Stimulated activated CD4-positive, alpha-beta T cell treated with anti-CD3 and anti-CD28 coated beads, Interleukin-4, amount 100 ng/mL, for 48 hours (primary cell): ENCODE results near the gene ADPRHL1.
"Not testable (repeated sequence)": the region's sequence is repeated elsewhere in the genome, so short reads cannot be mapped to it uniquely, and the experiment has no call there.

Experiments
- DNase-seq, 2 donors: peaks; one replicate each; pipeline ENCODE4 v3.0.0-alpha.2; 2020; ENCODE audit warnings: low read depth in 2 of 2

The ADPRHL1 gene

DNA sequence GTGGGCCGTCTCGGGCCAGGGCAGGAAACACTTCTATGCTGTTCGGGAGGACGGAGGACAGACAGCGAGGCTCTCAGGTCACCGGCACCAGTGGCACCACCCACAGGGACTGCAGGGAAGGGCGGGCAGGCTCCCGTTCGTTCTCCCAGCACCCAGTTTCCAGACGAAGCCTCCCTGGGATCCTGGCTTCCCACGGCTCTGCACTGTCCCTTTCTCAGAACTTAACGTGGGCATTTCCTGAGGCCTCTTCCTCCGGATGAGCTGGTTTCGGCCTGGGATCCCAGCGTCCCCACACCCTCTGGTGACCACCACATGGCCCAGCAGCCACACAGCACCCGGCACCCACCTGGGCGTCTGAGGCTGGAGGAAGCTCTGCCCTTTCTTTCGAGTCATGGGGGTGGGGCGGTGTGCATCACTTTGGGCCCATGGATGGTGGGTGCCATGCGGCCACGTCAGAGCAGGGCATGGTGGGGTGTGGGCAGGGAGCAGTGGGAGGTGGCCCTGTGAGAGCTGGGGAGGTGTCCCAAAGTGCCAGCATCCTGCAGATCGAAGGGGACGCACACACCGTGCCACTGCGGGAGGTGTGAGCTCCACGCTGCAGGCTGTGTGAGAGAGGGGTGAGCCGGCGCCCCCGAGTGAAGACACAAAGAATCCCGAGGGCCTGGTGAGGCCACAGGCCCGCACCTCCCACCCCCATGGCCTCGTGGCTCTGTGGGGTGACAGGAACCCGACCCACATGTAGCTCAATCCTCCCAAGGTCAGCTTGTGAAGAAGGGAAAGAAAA, 50.6 kb downstream of the ADPRHL1 start:
- no peak for DNase-seq

DNA sequence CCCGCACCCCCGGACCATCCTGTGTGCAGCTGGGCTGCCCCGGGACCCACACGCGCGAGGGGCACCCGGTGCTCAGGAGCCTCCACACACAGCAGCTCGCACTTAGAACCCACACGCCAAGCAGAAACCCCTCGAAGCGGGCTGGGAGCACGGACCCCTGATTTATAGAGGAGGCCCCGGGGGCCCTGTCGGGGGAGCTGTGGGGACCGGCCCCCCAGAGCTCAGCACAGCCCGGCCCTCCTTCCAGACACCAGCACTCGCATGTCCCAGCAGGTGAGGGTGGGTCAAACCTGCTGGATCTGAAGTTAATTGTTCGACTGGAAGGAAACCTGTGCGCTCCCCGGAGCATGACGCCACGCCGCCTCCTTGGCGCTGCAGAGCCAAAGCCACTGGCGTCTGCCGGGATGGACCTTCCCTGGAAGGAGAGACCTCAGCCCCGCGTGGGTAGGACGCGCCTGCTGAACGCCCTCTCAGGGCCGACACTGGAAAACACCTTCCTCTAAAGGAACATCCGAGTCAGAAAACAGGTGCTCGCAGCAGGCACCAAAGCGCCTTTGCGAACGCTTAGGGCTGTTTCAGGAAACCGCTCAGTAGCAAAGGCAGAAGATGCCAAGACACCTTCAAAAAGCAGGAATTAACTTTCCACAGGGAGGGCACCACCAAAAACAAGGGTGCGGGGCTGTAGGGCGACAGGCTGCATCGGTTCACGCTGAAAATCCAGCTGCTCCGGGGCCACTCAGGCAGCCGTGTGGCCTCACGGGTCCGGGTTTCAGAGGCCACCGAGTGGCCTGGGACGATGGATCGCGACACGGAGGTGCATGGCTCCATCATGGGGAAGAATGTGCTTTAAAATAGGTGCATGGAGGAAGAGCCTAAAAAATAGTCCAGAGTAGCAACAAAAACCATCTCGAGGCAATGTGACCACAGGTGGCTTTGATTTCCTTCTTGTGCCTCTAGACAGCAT, 51.6 kb downstream of the ADPRHL1 start:
- no peak for DNase-seq

DNA sequence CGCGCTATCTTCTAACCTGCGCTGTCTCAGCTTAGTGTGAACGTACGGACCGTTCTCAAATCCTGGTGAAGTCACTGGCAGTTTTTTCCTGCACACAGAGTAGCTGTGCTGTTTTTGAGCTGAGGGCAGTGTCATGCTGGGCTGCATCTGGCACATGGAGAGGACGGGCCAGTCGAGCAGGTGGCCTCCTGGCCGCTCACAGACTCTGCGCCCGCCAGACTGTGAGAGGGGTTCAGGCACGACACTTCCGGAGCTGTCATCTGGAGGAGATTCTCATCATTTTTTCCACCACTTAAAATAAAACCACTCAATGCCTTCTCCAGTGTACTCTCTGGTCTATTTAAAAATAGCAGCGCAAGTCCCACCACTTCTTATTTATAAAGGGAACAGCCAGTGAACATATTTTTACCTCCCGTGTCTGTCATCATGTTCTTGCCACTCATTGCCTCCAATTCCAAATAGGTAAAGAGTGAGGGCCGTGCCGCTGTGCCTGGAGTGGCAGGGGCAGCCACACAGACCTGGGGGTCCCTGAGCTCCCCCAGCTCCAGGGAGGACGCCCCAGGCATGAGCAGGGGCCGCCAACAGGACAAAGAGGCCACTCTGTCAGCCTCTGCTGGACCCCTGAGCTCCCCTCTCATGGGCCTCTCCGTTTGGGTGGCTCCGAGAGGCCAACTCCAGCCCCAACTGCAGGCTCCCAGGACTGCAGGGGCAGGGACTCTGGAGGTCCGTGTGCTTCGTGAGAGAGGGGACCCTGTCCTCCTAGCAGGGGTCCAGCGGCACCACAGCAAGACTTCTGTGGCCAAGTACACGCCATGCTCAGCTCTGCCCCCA, 52.5 kb downstream of the ADPRHL1 start:
- DNase-seq, result no peak

DNA sequence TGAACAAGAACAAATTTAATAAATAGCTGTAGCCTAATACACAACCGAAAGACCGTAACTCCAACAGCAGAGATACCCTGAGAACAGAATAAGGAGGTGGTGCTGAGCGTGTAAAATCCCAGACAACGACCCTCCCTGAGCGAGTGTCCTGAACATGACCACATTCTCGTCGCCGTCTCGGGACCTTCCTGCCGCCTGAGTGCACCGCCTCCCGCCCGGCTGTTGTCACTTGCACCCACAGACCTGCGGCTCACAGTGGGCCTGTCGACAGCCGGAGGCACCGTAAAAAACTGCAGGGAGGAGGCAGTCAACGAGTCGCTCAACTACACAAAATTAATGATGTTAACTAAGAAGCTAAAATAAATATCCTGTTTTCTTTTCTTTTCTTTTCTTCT, 53.5 kb downstream of the ADPRHL1 start:
- DNase-seq, result no peak

DNA sequence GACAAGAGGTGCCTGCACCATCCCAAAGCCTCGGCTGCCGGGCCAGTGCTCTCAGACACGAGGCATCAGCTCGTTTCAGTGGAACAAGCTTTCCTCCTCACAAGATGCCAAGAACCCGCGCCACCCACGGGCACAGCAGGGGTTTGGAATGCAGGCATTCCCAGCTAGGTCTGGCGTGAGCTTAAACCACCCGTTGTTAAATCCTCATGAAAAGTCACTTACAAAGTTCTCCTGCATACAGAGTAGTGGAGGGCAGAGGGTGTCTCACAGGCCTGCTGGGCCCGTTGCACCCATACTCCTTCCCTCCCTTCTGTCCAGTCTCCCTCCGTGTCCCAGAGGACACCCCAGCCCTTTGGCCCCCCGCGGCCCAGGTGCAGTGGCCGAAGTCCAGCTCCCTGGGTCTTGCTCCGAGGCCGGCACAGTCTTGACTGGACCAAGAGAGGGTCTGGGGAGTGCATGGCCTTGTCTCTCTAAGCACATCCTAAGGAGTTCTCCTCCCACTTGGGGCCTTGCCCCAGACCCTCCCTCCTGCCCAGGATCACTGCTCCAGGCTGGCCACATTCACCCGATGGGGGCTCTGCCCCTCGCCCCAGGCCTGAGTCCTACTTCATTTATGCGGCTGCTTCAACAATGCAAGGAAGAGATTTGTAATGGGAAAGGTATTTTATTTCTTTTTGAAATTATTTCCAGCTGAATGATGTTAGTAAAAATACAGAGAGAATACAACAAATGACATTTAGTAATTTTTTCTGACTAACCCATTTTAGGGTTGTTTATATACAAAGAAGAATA, 54.1 kb downstream of the ADPRHL1 start:
- no peak for DNase-seq

DNA sequence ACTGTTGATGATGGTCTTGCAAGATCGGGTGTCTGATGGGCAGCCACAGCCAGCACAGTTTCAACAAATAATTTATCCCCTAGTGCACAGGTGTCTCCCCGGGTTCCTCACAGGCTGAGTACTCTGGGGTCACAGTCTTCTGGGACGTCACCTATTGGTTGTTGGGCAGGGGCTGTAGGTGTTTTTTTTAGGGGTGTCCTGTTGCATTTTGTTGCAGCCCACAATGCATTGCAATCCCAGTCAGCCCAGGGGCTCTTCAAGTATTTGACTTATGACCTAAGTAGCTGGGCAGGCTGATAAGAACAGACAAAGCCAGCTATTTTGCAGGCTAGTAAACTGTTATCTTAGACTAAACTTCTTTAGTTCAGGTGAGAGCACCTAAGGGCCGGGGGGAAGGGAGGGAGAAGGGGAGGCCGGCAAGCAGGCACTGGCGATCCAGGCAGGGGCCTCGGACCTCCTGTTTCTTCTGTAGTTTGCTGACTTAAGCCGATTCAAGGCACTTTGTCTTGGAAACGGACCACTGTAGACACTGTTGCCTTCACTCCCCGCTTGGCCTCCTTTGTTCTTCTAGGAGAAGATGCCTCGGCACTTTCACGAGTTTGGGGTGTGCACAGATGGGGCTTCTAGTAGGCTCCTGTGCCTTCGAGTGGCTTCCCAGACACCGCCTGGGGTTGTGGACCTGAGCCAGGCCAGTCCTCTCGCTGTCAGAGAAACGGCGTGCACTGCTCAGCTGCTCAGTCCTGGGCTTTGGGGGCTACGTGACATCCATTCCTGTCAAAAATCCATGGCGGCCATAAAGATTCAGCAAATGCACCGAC, 55.5 kb downstream of the ADPRHL1 start:
- no peak for DNase-seq

DNA sequence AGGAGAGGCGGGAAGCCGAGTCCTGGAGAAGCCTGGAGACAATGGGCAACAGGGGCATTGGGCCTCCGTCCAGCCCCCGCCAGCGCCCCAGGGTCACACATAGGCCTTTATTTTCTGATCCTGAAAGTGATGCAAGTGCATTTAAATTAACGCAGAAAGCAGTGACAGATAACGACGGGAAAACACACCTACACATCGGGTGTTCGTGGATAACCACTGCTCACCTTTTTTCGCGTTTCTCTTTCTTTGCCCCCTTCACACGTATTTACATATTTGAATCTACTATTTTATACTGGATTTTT, 59.0 kb downstream of the ADPRHL1 start:
- no peak for DNase-seq

DNA sequence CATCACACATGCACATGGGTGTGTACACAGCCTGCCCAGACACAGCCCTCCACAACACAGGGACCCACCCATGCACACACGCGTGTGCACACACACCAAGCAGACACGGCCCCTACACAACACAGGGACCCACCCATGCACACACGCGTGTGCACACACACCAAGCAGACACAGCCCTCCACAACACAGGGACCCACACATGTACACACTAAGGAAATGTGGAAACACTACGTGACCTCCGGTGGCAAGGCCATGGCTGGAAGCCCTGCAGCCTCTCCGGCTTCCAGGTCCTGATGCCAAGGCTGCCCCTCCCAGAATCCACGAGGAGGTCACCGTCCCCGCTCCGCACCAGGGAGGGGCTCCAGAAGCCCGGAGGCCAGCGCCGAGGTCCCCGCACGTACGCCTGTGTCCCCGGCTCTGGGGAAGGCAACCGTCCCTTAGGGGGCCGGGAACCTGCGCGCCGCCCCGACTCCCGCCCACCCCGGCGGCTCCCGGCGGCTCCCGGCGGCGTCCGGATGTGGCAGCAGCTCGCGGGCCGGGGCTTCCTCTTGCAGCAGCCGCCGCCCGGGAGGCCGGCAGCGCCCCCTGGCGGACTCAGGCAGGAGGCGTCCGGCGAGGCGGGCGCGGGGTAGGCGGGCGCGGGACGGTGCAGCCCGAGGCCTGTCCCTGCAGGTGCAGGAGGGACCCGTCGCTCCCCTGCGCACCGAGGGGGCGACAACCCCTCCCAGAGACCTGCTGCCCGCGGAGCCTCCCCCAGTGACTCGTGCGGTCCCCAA, 59.5 kb downstream of the ADPRHL1 start:
- DNase-seq, result peak; percentile 79 to 82

DNA sequence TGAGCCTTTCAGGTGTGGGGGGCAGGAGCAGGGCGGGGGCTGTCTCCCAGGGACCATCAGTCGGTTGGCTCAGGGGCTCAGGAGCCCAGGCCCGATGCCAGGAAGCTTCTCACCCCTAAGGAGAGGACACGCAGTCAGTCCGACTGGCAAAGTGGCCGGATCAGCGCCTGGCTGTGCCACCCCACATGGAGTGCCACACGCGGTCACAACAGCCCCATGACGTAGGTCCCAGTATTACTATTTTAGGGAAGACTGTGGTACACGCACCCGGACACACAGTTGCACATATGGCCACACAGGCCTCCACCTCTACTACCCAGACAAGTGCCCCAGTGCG, 60.1 kb downstream of the ADPRHL1 start:
- no peak for DNase-seq

DNA sequence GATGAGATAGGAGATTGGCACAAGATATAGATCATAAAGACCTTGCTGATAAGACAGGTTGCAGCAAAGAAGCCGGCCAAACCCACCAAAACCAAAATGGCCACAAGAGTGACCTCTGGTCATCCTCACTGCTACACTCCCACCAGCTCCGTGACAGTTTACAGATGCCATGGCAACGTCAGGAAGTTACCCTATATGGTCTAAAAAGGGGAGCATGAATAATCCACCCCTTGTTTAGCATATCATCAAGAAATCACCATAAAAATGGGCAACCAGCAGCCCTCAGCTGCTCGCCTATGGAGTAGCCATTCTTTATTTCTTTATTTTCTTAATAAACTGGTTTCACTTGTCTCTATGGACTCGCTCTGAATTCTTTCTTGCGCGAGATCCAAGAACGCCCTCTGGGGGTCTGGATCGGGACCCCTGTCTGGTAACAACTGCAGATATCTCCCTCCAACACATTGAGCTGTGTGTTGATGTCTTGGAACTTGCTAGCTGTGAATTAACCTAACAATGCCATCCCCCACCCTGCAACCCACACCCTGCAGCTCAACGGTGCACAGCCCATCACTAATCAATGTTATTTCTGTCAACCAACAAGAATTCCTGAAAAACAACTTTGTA, 62.3 kb downstream of the ADPRHL1 start:
- no peak for DNase-seq

DNA sequence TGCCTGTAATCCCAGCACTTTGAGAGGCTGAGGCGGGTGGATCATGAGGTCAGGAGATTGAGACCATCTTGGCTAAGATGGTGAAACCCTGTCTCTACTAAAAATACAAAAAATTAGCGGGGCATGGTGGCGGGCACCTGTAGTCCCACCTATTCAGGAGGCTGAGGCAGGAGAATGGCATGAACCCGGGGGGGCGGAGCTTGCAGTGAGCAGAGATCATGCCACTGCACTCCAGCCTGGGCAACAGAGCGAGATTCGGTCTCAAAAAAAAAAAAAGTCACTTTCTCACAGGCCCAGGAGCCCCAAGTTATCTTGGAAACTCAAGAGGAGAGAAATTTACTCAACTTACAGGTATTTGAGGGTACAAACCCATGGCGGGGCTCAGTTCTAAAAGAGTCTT, 63.7 kb downstream of the ADPRHL1 start:
- DNase-seq, result not testable (repeated sequence)

DNA sequence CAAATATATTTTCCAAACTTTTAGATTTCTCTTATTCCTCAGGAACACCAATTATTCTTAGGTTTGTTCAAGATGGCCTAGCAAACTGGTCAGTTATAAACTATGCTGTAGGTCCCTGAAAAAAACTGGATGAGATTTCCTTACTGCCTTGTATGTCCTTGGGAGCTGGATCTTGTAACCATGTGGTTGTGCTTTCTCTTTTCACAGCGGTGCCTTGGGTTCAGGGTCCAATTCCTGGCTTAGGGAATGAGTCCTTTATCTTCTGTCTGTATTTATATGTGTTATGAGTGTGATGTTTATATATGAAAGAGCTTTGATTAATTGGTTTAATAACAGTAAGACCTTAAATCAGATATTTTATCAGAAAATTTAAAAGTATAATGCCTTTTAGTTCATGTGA, 65.9 kb downstream of the ADPRHL1 start:
- no peak for DNase-seq

DNA sequence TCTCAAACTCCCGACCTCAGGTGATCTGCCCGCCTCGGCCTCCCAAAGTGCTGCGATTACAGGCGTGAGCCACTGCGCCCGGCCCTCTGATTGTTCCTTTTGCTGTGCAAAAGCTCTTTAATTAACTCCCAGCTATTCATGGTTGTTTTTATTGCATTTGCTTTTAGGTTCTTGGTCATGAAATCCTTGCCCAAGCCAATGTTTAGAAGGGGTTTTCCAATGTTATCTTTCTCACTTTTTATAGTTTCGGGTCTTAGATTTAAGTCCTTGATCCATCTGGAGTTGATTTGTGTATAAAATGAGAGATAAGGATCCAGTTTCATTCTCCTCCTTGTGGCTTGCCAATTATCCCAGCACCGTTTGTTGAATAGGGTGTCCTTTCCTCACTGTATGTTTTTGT, 70.2 kb downstream of the ADPRHL1 start:
- no peak for DNase-seq

DNA sequence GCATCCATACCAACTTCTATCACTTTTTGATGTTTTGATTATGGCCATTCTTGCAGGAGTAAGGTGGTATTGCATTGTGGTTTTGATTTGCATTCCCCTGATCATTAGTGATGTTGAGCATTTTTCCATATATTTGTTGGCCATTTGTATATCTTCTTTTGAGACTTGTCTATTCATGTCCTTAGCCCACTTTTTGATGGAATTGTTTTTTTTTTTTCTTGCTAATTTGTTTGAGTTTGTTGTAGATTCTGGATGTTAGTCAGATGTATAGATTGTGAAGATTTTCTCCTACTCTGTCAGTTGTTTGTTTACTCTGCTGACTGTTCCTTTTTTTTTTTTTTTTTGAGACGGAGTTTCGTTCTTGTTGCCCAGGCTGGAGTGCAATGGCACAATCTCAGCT, 70.7 kb downstream of the ADPRHL1 start:
- not testable (repeated sequence) for DNase-seq

DNA sequence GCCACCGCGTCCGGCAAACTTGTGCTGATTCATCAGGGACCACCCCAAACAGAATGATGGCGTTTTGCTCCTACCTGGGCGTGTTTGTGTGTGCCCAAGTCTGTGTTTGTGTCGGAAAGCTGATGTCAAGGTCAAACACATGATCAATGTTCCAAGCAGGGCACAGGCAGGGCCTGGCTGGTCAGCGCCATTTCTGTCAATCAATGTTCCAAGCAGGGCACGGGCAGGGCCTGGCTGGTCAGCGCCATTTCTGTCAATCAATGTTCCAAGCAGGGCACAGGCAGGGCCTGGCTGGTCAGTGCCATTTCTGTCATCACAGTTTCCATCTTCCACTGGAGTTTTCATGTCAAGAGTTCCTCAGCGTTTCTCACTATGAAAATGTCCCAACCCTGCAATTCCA, 74.5 kb downstream of the ADPRHL1 start:
- DNase-seq, result no peak

DNA sequence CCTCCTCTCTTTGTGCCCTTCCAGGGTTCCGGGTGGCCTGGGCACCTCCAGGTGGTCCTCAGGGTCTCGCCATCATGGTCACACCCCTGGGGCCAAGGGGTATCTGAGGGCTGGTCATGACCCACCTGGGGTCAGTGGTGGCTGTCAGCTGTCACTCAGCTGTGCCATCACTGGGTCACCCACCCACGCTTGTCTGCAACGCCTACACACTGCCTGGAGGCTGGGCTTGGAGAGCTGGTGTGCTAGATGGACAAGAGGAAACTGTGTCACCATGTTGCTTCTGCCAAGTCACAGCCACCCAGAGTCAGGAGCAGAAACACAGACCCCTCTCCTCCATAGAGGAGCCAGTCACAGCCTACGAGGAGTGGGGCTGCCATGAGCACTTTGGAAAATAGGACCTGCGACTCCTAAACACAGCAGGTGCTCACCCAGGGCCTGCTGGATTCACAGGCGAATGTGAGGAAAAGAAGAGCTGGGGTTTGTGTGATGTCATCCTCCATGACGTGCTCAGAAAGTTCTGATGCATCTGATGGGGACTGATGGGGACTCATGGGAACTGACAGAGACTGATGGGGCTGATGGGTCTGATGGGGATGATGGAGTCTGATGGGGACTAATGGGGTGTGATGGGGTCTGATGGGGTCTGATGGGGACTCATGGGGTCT, 78.6 kb downstream of the ADPRHL1 start:
- no peak for DNase-seq

DNA sequence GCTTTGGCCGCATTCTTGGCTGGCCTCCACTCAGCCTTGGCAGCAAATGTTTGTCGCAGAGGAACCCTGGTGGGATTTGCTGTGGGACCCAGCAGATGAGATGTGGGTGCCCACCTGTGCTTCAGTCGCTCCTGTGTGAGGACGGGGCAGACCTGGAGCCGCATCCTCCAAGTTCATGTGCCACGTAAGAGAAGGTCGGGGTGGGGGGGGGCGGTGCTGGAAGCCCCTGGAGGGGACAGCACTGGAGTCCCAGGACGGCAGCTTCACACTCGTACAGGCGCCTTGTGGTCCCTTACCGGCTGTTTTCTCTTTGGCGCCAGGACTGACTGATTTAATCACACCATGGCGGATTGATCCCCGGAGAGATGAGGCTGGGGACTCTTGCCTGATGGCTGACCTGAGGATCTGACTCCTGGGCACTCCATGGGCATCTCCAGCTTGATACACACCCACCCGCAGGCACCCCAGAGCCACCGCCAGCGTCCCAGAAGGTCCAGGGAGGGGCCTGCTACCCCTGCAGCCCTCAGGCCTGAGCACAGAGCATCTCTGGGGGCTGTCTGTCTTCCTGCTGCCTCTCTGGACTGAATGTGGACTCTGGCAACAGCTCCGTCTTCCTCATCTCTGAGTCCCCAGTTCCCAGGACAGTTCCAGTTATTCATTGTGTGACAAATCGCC, 79.3 kb downstream of the ADPRHL1 start:
- no peak for DNase-seq

DNA sequence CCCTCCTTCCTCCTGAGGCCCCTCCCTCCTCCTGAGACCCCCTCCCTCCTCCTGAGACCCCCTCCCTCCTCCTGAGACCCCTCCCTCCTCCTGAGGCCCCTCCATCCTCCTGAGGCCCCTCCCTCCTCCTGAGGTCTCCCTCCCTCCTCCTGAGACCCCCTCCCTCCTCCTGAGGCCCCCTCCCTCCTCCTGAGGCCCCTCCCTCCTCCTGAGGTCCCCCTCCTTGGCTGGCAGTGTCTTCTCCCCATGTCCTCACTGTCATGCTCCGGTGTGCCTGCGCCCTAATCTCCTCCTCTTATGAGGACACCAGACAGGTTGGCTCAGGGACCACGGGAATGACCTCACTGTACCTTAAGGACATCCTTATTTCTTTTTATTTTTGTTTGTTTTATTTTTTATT, 81.6 kb downstream of the ADPRHL1 start:
- DNase-seq, result not testable (repeated sequence)
